Calu3 (cell line): ENCODE data around the gene FBXL5. TPM values are rescaled to one million over a fixed set of nuclear protein-coding genes. Genes with fewer than 3 reads are reported as not detected.
"Not testable (repeated sequence)": the region's sequence is repeated elsewhere in the genome, so short reads cannot be mapped to it uniquely, and the experiment has no call there.

Source experiments
- BruUV-seq: library from RNA; stranded (reverse); fragments of 400-500 nt; replicated peaks from 2 replicates; lab custom pipeline; 2021; lab: Mats Ljungman, UMichigan
- CTCF ChIA-PET: fragments of 300-600 bp; sonication (Branson Sonifier 250); formaldehyde crosslinking; loops from one replicate; lab custom pipeline; 2022; ENCODE audit warnings: antibody characterized with exemption; lab: Charles Lee
- DNase-seq: peaks from one replicate; pipeline ENCODE4 v3.0.0; 2022
- H3K27ac Mint-ChIP-seq: one replicate; pipeline ENCODE4 v1.8.0; 2022; ENCODE audit warnings: mixed read lengths; ENCODE audit not compliant: unreplicated experiment
- H3K27me3 Mint-ChIP-seq: one replicate; pipeline ENCODE4 v1.8.0; 2022; ENCODE audit warnings: mixed read lengths; ENCODE audit not compliant: unreplicated experiment
- H3K36me3 Mint-ChIP-seq: one replicate; pipeline ENCODE4 v1.8.0; 2022; ENCODE audit warnings: mild to moderate bottlenecking, moderate library complexity, mixed read lengths; ENCODE audit not compliant: insufficient read depth, unreplicated experiment
- H3K4me1 Mint-ChIP-seq: one replicate; pipeline ENCODE4 v1.8.0; 2022; ENCODE audit warnings: mild to moderate bottlenecking, low read depth, mixed read lengths; ENCODE audit not compliant: unreplicated experiment
- H3K4me3 Mint-ChIP-seq: one replicate; pipeline ENCODE4 v1.8.0; 2022; ENCODE audit warnings: mild to moderate bottlenecking, low read depth, moderate library complexity, mixed read lengths; ENCODE audit not compliant: unreplicated experiment
- H3K9me3 Mint-ChIP-seq: one replicate; pipeline ENCODE4 v1.8.0; 2022; ENCODE audit warnings: low read depth, mixed read lengths; ENCODE audit not compliant: unreplicated experiment
- intact Hi-C: fragments of 100-400 bp; cut with micrococcal nuclease; formaldehyde crosslinking; loops from one replicate; pipeline ENCODE4 v1.10.0; 2022; ENCODE audit not compliant: unreplicated experiment
- total RNA-seq: library from RNA; stranded (reverse); gene quantifications from 2 replicates; pipeline ENCODE4 v1.2.3, GENCODE V29; 2022
- TF ChIP-seq, protein P1 (sequence below): fragments of 200-600 bp; IDR thresholded peaks from one replicate; pipeline ENCODE4 v1.8.0; 2022; ENCODE audit warnings: antibody characterized with exemption; ENCODE audit not compliant: unreplicated experiment

FBXL5 gene
- total RNA-seq, 1 experiment from 2014 or later = 27.0 TPM

DNA sequence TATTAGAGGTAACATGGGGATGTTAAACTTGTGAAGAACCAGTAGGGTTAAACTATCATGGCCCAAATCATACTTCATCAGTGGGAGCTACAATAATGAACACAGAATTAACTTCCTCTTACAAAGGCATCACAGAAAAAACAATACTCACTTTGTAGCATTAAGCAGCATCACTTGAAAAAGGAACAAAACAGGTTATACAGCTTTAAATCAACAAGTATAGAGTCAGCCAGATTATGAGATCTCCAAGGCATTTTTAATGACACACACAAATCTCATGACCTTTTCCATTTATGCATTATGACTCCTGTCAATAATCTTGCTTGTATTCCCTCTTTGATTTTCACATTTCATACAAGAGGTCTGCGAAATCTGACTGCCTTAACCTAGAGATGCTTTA, 18.3 kb downstream of the FBXL5 start:
- H3K27ac Mint-ChIP-seq = peak overlapping the region; percentile 77
- peaks cover 11% of the 10 kb centered on the region for H3K36me3 Mint-ChIP-seq
- peaks cover 7% of the 10 kb centered on the region for H3K4me1 Mint-ChIP-seq
- no TSS peak for BruUV-seq
- no peaks in the 10 kb centered on the region for H3K27me3 Mint-ChIP-seq
- DNase-seq = no peak
- H3K9me3 Mint-ChIP-seq = no peaks in the 10 kb centered on the region
- TF ChIP-seq, protein P1, sequence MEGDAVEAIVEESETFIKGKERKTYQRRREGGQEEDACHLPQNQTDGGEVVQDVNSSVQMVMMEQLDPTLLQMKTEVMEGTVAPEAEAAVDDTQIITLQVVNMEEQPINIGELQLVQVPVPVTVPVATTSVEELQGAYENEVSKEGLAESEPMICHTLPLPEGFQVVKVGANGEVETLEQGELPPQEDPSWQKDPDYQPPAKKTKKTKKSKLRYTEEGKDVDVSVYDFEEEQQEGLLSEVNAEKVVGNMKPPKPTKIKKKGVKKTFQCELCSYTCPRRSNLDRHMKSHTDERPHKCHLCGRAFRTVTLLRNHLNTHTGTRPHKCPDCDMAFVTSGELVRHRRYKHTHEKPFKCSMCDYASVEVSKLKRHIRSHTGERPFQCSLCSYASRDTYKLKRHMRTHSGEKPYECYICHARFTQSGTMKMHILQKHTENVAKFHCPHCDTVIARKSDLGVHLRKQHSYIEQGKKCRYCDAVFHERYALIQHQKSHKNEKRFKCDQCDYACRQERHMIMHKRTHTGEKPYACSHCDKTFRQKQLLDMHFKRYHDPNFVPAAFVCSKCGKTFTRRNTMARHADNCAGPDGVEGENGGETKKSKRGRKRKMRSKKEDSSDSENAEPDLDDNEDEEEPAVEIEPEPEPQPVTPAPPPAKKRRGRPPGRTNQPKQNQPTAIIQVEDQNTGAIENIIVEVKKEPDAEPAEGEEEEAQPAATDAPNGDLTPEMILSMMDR = no peak
- no peak overlapping the region for H3K4me3 Mint-ChIP-seq
- intact Hi-C loops = loop anchor here (5.0 kb wide), 1 partner anchor 40 kb away; no protein-coding TSS in a partner anchor
- CTCF ChIA-PET = interaction anchor here (0.6 to 1.1 kb wide), 2 partner anchors 12 to 169 kb away, joined by 3 to 5 read pairs; no protein-coding TSS in a partner anchor

DNA sequence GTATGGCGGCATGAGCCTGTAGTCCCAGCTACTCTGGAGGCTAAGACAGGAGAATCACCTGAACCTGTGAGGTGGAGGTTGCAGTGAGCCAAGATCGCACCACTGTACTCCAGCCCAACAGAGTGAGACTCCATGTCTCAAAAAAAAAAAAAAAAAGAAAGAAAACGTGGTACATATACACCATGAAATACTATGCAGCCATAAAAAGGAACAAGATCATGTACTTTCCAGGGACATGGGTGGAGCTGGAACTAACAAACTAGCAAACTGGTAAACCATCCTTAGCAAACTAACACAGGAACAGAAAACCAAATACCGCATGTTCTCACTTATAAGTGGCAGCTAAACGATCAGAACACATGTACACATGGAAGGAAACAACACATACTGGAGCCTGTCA, 37.8 kb downstream of the FBXL5 start:
- H3K9me3 Mint-ChIP-seq, CTCF ChIA-PET, DNase-seq, H3K27me3 Mint-ChIP-seq, intact Hi-C loops, H3K4me3 Mint-ChIP-seq, H3K36me3 Mint-ChIP-seq, H3K4me1 Mint-ChIP-seq, BruUV-seq, H3K27ac Mint-ChIP-seq: not testable (repeated sequence)

DNA sequence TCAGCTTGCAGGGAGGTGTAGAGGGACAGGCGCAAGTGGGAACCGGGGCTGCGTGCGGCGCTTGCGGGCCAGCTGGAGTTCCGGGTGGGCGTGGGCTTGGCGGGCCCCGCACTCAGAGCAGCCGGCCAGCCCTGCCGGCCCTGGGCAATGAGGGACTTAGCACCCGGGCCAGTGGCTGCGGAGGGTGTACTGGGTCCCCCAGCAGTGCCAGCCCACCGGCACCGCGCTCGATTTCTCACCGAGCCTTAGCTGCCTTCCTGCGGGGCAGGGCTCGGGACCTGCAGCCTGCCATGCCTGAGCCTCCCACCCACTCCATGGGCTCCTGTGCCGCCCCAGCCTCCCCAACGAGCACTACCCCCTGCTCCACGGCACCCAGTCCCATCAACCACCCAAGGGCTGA, 40.3 kb downstream of the FBXL5 start:
- H3K36me3 Mint-ChIP-seq, H3K27me3 Mint-ChIP-seq, H3K4me3 Mint-ChIP-seq, H3K9me3 Mint-ChIP-seq, BruUV-seq, CTCF ChIA-PET, H3K4me1 Mint-ChIP-seq, intact Hi-C loops, DNase-seq, H3K27ac Mint-ChIP-seq: not testable (repeated sequence)

DNA sequence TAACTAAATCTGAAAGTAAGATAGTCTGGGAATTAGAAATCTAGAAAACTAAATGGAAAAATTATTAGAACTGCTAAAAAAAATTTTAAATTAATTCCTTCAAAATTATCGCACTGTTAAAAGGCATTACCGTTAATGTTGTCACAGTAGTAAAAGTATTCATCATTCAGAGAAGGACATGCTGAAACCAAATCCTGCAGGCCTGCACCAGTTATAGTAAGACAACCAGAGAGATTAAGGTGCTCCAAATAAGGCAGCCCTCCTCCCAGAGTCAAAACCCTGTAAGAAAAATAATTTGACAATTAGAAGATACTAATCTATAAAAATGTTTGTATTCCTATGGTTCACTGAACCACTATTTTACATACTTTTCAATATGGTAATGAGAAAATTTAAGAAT, 43.0 kb downstream of the FBXL5 start:
- intact Hi-C loops = no loop called here
- no peaks in the 10 kb centered on the region for H3K27me3 Mint-ChIP-seq
- no TSS peak for BruUV-seq
- CTCF ChIA-PET = no interaction called here
- H3K4me3 Mint-ChIP-seq = no peak overlapping the region
- H3K9me3 Mint-ChIP-seq = no peaks in the 10 kb centered on the region
- H3K36me3 Mint-ChIP-seq = no peaks in the 10 kb centered on the region
- H3K27ac Mint-ChIP-seq = no peak overlapping the region
- TF ChIP-seq, protein P1 = no peak
- no peak for DNase-seq
- H3K4me1 Mint-ChIP-seq = no peaks in the 10 kb centered on the region

DNA sequence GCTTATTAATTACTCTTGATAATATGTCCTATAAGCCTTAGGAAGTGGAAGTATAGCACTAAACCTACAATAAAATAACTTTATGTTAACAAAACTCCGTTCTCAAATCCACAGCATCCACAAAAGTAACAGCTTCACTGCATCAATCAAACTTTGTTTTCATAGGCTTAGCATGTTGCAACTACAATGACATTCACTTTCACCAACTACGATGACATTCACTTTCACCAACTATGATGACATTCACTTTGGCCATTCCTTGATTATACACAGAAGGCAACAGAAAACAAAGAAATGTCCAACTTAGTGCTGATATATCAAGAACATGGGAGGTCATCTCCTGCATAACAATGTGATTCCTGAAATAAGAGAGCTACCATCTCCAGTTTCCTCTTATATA, 44.3 kb downstream of the FBXL5 start:
- DNase-seq = no peak
- BruUV-seq = no TSS peak
- H3K36me3 Mint-ChIP-seq = no peaks in the 10 kb centered on the region
- TF ChIP-seq, protein P1 = no peak
- no peak overlapping the region for H3K4me3 Mint-ChIP-seq
- no peak overlapping the region for H3K27ac Mint-ChIP-seq
- intact Hi-C loops = no loop called here
- H3K27me3 Mint-ChIP-seq = no peaks in the 10 kb centered on the region
- CTCF ChIA-PET = no interaction called here
- H3K4me1 Mint-ChIP-seq = no peaks in the 10 kb centered on the region
- no peaks in the 10 kb centered on the region for H3K9me3 Mint-ChIP-seq
